HEK293 (cell line): ENCODE results near the gene IQCE.

Experiments used
- CTCF ChIA-PET: fragments of 350-600 bp; formaldehyde crosslinking; extraction: SDS; loops from one replicate; lab custom pipeline; 2021; ENCODE audit warnings: antibody characterized with exemption; lab: Yijun Ruan, JAX
- POLR2A ChIA-PET: fragments of 300-600 bp; formaldehyde crosslinking; extraction: SDS; loops from one replicate; lab custom pipeline; 2020; ENCODE audit warnings: antibody characterized with exemption, inconsistent platforms; lab: Yijun Ruan, JAX
- H3K27ac ChIP-seq: fragments of 200-500 bp; sonication (Bioruptor generic); 2 replicates; pipeline ENCODE4 v1.5.1; 2014; ENCODE audit warnings: low read depth, low read length, control low read depth, inconsistent platforms; ENCODE audit errors: extremely low read depth
- H3K36me3 ChIP-seq, 2 experiments: fragments of 200-500 bp in 1 of 2; sonication (Bioruptor generic) in 1 of 2; 1 replicate in 1 of 2; 2 replicates in 1 of 2; pipeline ENCODE4 v1.5.1; 2014 to 2017; ENCODE audit warnings: inconsistent platforms in 2 of 2, low read length in 2 of 2; ENCODE audit not compliant: control insufficient read depth in 2 of 2, insufficient read depth in 1 of 2
- H3K4me1 ChIP-seq: fragments of 200-500 bp; sonication (Bioruptor generic); 2 replicates; pipeline ENCODE4 v1.5.1; 2014; ENCODE audit warnings: mild to moderate bottlenecking, low read length, inconsistent platforms; ENCODE audit not compliant: control insufficient read depth, insufficient read depth
- H3K4me3 ChIP-seq: 2 replicates; pipeline ENCODE4 v1.5.1; 2011; ENCODE audit warnings: low read depth, mild to moderate bottlenecking, control low read depth, low read length, moderate library complexity
- H3K9me3 ChIP-seq: fragments of 200-500 bp; sonication (Bioruptor generic); 2 replicates; pipeline ENCODE4 v1.5.1; 2014; ENCODE audit warnings: low read depth, low read length, inconsistent platforms; ENCODE audit not compliant: control insufficient read depth, insufficient read depth
- BCL11B ChIP-seq: fragments of 450-650 bp; formaldehyde crosslinking; IDR thresholded peaks from 2 replicates; pipeline ENCODE4 v1.5.1; 2016; ENCODE audit warnings: low read depth, missing biosample characterization, missing genetic modification characterization
- HOXA7 ChIP-seq: sonication (generic); formaldehyde crosslinking; IDR thresholded peaks from 2 replicates; pipeline ENCODE4 v1.8.1; 2022; ENCODE audit warnings: missing genetic modification reagents, borderline replicate concordance
- OSR2 ChIP-seq: fragments of 450-650 bp; formaldehyde crosslinking; IDR thresholded peaks from 2 replicates; pipeline ENCODE4 v1.5.1; 2016; ENCODE audit warnings: missing biosample characterization, missing genetic modification characterization
- SP3 ChIP-seq: fragments of 450-650 bp; formaldehyde crosslinking; IDR thresholded peaks from 2 replicates; pipeline ENCODE4 v1.5.1; 2016; ENCODE audit warnings: missing biosample characterization, missing genetic modification characterization
- YY1 ChIP-seq: fragments of 450-650 bp; formaldehyde crosslinking; IDR thresholded peaks from 2 replicates; pipeline ENCODE4 v1.5.1; 2018; ENCODE audit warnings: missing biosample characterization, missing genetic modification characterization
- ZNF114 ChIP-seq: fragments of 450-650 bp; formaldehyde crosslinking; IDR thresholded peaks from 2 replicates; pipeline ENCODE4 v1.5.0; 2017; ENCODE audit warnings: missing biosample characterization, missing genetic modification characterization
- ZNF16 ChIP-seq: fragments of 450-650 bp; formaldehyde crosslinking; IDR thresholded peaks from 2 replicates; pipeline ENCODE4 v1.5.1; 2016; ENCODE audit warnings: low read depth, missing biosample characterization, missing genetic modification characterization
- ZNF518A ChIP-seq: fragments of 450-650 bp; formaldehyde crosslinking; conservative IDR thresholded peaks from 2 replicates; pipeline ENCODE4 v1.5.1; 2016; ENCODE audit warnings: low read depth, missing biosample characterization, missing genetic modification characterization
- ZNF558 ChIP-seq: fragments of 450-650 bp; formaldehyde crosslinking; IDR thresholded peaks from 2 replicates; pipeline ENCODE4 v1.5.1; 2016; ENCODE audit warnings: missing biosample characterization, missing genetic modification characterization
- ZNF585B ChIP-seq: fragments of 450-650 bp; formaldehyde crosslinking; IDR thresholded peaks from 2 replicates; pipeline ENCODE4 v1.5.1; 2016; ENCODE audit warnings: missing biosample characterization, missing genetic modification characterization
- ZNF677 ChIP-seq: fragments of 450-650 bp; IDR thresholded peaks from 2 replicates; pipeline ENCODE4 v1.5.0; 2018; ENCODE audit warnings: missing biosample characterization, mild to moderate bottlenecking, missing genetic modification characterization, moderate library complexity
- ZNF692 ChIP-seq: fragments of 450-650 bp; formaldehyde crosslinking; IDR thresholded peaks from 2 replicates; pipeline ENCODE4 v1.5.1; 2016; ENCODE audit warnings: missing biosample characterization, missing genetic modification characterization
- ZNF768 ChIP-seq: fragments of 450-650 bp; formaldehyde crosslinking; IDR thresholded peaks from 2 replicates; pipeline ENCODE4 v1.5.1; 2018; ENCODE audit warnings: missing biosample characterization, mild to moderate bottlenecking, missing genetic modification characterization
- ZXDB ChIP-seq: fragments of 450-650 bp; formaldehyde crosslinking; IDR thresholded peaks from 2 replicates; pipeline ENCODE4 v1.5.1; 2016; ENCODE audit warnings: missing biosample characterization, missing genetic modification characterization
- TF ChIP-seq, protein P1 (sequence below): fragments of 450-650 bp; formaldehyde crosslinking; IDR thresholded peaks from 2 replicates; pipeline ENCODE4 v1.5.1; 2016; ENCODE audit warnings: missing biosample characterization, missing genetic modification characterization
- TF ChIP-seq, protein P2 (sequence below): fragments of 450-650 bp; formaldehyde crosslinking; IDR thresholded peaks from 2 replicates; pipeline ENCODE4 v1.5.1; 2016; ENCODE audit warnings: missing biosample characterization, missing genetic modification characterization
- TF ChIP-seq, protein P3 (sequence below): fragments of 450-650 bp; formaldehyde crosslinking; IDR thresholded peaks from 2 replicates; pipeline ENCODE4 v1.5.1; 2016; ENCODE audit warnings: missing biosample characterization, missing genetic modification characterization

Gene IQCE

DNA sequence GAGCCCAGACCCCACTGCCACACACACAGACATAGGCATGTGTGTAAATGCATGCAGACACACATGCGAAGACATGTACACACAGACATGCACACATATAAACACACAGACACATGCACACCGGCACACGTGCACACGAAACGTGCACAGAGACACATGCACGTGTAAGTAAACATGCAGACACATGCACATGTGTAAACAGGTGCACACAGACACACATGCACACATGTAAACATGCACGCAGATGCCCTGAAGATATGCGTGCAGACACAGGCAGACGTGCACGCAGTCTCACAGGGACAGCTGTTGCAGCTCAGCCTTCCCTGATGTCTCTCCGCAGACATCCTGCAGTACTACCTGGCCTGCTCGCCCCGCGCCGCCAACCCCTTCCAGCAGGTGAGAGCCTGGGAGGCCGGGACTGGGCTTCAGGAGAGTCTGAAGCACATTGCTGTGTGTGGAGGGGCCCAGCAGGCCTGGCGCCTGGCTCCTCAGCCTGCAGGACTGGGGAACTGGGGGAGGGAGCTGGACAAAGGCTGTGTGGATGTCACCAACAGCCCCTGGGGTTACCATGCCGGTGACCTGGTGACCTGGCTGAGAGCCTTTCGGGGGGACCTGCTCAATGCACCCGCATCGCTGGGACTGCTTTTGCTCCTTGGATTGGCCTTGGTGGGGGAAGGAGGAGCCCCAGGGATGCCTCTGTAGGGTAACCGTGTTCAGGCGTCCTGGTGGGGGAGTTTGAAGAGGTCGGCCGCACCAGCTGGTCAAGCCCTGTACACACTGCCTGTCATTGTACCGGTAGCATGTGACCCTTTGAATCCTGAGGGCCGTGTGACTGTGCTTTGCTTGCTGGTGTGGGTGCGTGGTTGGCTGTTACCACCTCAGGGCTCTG lies 93.3 kb downstream of the IQCE start:
- Histone ChIP-seq H3K27ac (no peak overlapping the region; the same call in 1 of the 2 replicates), H3K9me3 (no peaks in the 10 kb centered on the region), H3K4me3 (no peak overlapping the region), H3K36me3 (peaks cover 0 to 60% of the 10 kb centered on the region in 2 experiments; a peak in 1 of 3 replicates), H3K4me1 (no peaks in the 10 kb centered on the region)
- TF ChIP-seq ZNF558 (tag by site-specific recombination) (no peak), ZNF585B (no peak), BCL11B (no peak), ZNF677 (tag by site-specific recombination) (no peak), ZNF16 (tag by site-specific recombination) (no peak)
- TF ChIP-seq, protein P1, sequence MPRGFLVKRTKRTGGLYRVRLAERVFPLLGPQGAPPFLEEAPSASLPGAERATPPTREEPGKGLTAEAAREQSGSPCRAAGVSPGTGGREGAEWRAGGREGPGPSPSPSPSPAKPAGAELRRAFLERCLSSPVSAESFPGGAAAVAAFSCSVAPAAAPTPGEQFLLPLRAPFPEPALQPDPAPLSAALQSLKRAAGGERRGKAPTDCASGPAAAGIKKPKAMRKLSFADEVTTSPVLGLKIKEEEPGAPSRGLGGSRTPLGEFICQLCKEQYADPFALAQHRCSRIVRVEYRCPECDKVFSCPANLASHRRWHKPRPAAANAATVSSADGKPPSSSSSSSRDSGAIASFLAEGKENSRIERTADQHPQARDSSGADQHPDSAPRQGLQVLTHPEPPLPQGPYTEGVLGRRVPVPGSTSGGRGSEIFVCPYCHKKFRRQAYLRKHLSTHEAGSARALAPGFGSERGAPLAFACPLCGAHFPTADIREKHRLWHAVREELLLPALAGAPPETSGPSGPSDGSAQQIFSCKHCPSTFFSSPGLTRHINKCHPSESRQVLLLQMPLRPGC (tag by site-specific recombination), result no peak
- ChIA-PET CTCF (interaction anchor here (0.5 to 1.6 kb wide), 4 partner anchors 17 to 168 kb away, joined by 3 to 5 read pairs (median 3); no protein-coding TSS in a partner anchor), POLR2A (no interaction called here)

GRCh38 chr7:2652736-2653060 lies 93.9 kb downstream of the IQCE start:
- peaks cover 0 to 60% of the 10 kb centered on the region in 2 experiments; a peak in 1 of 3 replicates for H3K36me3 ChIP-seq
- TF ChIP-seq ZNF114 (tag by site-specific recombination), result no peak
- TF ChIP-seq ZNF692, result no peak
- no peak for TF ChIP-seq SP3 (tag by site-specific recombination)
- TF ChIP-seq, protein P2, sequence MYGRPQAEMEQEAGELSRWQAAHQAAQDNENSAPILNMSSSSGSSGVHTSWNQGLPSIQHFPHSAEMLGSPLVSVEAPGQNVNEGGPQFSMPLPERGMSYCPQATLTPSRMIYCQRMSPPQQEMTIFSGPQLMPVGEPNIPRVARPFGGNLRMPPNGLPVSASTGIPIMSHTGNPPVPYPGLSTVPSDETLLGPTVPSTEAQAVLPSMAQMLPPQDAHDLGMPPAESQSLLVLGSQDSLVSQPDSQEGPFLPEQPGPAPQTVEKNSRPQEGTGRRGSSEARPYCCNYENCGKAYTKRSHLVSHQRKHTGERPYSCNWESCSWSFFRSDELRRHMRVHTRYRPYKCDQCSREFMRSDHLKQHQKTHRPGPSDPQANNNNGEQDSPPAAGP (tag by site-specific recombination), result no peak
- TF ChIP-seq YY1 (tag by site-specific recombination), result no peak
- TF ChIP-seq OSR2 (tag by site-specific recombination), result no peak
- TF ChIP-seq ZNF16 (tag by site-specific recombination), result no peak
- TF ChIP-seq ZXDB (tag by site-specific recombination), result no peak
- TF ChIP-seq HOXA7 (CRISPR knock-in tag), result no peak
- TF ChIP-seq, protein P3, sequence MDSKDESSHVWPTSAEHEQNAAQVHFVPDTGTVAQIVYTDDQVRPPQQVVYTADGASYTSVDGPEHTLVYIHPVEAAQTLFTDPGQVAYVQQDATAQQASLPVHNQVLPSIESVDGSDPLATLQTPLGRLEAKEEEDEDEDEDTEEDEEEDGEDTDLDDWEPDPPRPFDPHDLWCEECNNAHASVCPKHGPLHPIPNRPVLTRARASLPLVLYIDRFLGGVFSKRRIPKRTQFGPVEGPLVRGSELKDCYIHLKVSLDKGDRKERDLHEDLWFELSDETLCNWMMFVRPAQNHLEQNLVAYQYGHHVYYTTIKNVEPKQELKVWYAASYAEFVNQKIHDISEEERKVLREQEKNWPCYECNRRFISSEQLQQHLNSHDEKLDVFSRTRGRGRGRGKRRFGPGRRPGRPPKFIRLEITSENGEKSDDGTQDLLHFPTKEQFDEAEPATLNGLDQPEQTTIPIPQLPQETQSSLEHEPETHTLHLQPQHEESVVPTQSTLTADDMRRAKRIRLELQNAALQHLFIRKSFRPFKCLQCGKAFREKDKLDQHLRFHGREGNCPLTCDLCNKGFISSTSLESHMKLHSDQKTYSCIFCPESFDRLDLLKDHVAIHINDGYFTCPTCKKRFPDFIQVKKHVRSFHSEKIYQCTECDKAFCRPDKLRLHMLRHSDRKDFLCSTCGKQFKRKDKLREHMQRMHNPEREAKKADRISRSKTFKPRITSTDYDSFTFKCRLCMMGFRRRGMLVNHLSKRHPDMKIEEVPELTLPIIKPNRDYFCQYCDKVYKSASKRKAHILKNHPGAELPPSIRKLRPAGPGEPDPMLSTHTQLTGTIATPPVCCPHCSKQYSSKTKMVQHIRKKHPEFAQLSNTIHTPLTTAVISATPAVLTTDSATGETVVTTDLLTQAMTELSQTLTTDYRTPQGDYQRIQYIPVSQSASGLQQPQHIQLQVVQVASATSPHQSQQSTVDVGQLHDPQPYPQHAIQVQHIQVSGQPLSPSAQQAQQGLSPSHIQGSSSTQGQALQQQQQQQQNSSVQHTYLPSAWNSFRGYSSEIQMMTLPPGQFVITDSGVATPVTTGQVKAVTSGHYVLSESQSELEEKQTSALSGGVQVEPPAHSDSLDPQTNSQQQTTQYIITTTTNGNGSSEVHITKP, result no peak
- no peak for TF ChIP-seq ZNF518A
- TF ChIP-seq ZNF768 (tag by site-specific recombination), result no peak

More at GRCh38 chr7:2652736-2653060, 93.9 kb downstream of the IQCE start:
- Histone ChIP-seq H3K9me3 (no peaks in the 10 kb centered on the region), H3K4me1 (no peaks in the 10 kb centered on the region), H3K27ac (no peak overlapping the region; the same call in 1 of the 2 replicates), H3K4me3 (no peak overlapping the region)
- POLR2A ChIA-PET, result no interaction called here
- CTCF ChIA-PET, result interaction anchor here (0.8 kb wide), 1 partner anchor 44 kb away, joined by 3 read pairs; no protein-coding TSS in a partner anchor
